Panc1 (cell line): ENCODE results near the gene JAML. TPM values are rescaled to one million over a fixed set of nuclear protein-coding genes. Genes with fewer than 3 reads are reported as not detected.

ENCODE experiments used
- ATAC-seq: fragments of 200-7000 bp; cut with Tn5 transposase; 2 replicates; pipeline ENCODE4 v1.9.1; 2020; ENCODE audit warnings: mild to moderate bottlenecking, moderate library complexity
- BruUV-seq: library from RNA; stranded (reverse); fragments of 400-500 nt; replicated peaks from 2 replicates; lab custom pipeline; 2021; lab: Mats Ljungman, UMichigan
- CTCF ChIA-PET: fragments of 300-600 bp; sonication (Branson Sonifier 250); formaldehyde crosslinking; loops from one replicate; lab custom pipeline; 2022; ENCODE audit warnings: antibody characterized with exemption; lab: Charles Lee
- POLR2A ChIA-PET: fragments of 300-600 bp; sonication (Branson Sonifier 250); formaldehyde crosslinking; loops from one replicate; lab custom pipeline; 2022; ENCODE audit warnings: antibody characterized with exemption; lab: Charles Lee
- DNase-seq: peaks from one replicate; pipeline ENCODE4 v3.0.0-alpha.2; 2010; ENCODE audit warnings: low read depth, low spot score
- H3K27ac ChIP-seq: 2 replicates; pipeline ENCODE4 v1.5.1; 2011; ENCODE audit warnings: mild to moderate bottlenecking, low read length, inconsistent platforms
- H3K27me3 ChIP-seq: fragments of 200-500 bp; sonication (Bioruptor generic); 2 replicates; pipeline ENCODE4 v1.6.0; 2014; ENCODE audit warnings: low read length, inconsistent platforms; ENCODE audit not compliant: control insufficient read depth, insufficient read depth
- H3K36me3 ChIP-seq: fragments of 200-500 bp; sonication (Bioruptor generic); 2 replicates; pipeline ENCODE4 v1.5.1; 2014; ENCODE audit warnings: inconsistent platforms, mild to moderate bottlenecking, low read length, moderate library complexity; ENCODE audit not compliant: control insufficient read depth, insufficient read depth
- H3K4me1 ChIP-seq: 2 replicates; pipeline ENCODE4 v1.5.1; 2011; ENCODE audit warnings: inconsistent platforms, mild to moderate bottlenecking, low read length, moderate library complexity; ENCODE audit not compliant: control insufficient read depth, insufficient read depth
- H3K4me3 ChIP-seq, 2 experiments: 2 replicates each; pipeline ENCODE4 v1.5.1; 2011 to 2012; ENCODE audit warnings: low read depth in 2 of 2, low read length in 2 of 2, mild to moderate bottlenecking in 2 of 2, inconsistent platforms in 1 of 2, moderate library complexity in 1 of 2
- H3K9me3 ChIP-seq: fragments of 200-500 bp; sonication (Bioruptor generic); 2 replicates; pipeline ENCODE4 v1.5.1; 2014; ENCODE audit warnings: low read depth, mild to moderate bottlenecking, inconsistent platforms, low read length, moderate library complexity; ENCODE audit not compliant: control insufficient read depth, insufficient read depth
- CTCF ChIP-seq: fragments of 450-650 bp; IDR thresholded peaks from 2 replicates; pipeline ENCODE4 v1.5.1; 2017; ENCODE audit warnings: mild to moderate bottlenecking
- POLR2AphosphoS5 ChIP-seq: IDR thresholded peaks from 2 replicates; pipeline ENCODE4 v1.6.1; 2012; ENCODE audit warnings: mild to moderate bottlenecking, low read depth, low read length, moderate library complexity
- SIN3A ChIP-seq: IDR thresholded peaks from 2 replicates; pipeline ENCODE4 v1.6.1; 2012; ENCODE audit warnings: low read depth, mild to moderate bottlenecking, low read length, moderate library complexity, borderline replicate concordance; ENCODE audit not compliant: insufficient read depth
- TCF7L2 ChIP-seq: IDR thresholded peaks from 2 replicates; pipeline ENCODE4 v1.6.1; 2011; ENCODE audit warnings: mild to moderate bottlenecking, low read depth, low read length, inconsistent platforms
- in situ Hi-C: cut with HindIII; loops from 2 replicates; pipeline ENCODE4 v1.10.0; 2016; ENCODE audit warnings: low sequenced_read_pairs, low pct_unique_long_range_greater_than_20kb
- intact Hi-C: fragments of 100-400 bp; cut with micrococcal nuclease; formaldehyde crosslinking; loops from one replicate; pipeline ENCODE4 v1.10.0; 2022; ENCODE audit not compliant: unreplicated experiment
- total RNA-seq: library from RNA; stranded (reverse); gene quantifications from one replicate; pipeline ENCODE4 v1.2.1, GENCODE V29; 2021; ENCODE audit not compliant: unreplicated experiment
- TF ChIP-seq, protein P1 (sequence below), 2 experiments: IDR thresholded peaks; 2 replicates each; pipeline ENCODE4 v1.6.1; 2011 to 2012; ENCODE audit warnings: low read depth in 2 of 2, control low read depth in 1 of 2, low read length in 1 of 2, mild to moderate bottlenecking in 1 of 2, moderate library complexity in 1 of 2; ENCODE audit not compliant: insufficient read depth in 1 of 2

Gene JAML
- total RNA-seq, 1 experiment from 2014 or later: 0.39 TPM

GRCh38 chr11:118240999-118241763, 16.4 kb upstream of the JAML start:
- DNase-seq: no peak
- no peaks in the 10 kb centered on the region for H3K9me3 ChIP-seq
- TF ChIP-seq POLR2AphosphoS5 (no peak), SIN3A (no peak), TCF7L2 (no peak), CTCF (no peak)
- TF ChIP-seq, protein P1, sequence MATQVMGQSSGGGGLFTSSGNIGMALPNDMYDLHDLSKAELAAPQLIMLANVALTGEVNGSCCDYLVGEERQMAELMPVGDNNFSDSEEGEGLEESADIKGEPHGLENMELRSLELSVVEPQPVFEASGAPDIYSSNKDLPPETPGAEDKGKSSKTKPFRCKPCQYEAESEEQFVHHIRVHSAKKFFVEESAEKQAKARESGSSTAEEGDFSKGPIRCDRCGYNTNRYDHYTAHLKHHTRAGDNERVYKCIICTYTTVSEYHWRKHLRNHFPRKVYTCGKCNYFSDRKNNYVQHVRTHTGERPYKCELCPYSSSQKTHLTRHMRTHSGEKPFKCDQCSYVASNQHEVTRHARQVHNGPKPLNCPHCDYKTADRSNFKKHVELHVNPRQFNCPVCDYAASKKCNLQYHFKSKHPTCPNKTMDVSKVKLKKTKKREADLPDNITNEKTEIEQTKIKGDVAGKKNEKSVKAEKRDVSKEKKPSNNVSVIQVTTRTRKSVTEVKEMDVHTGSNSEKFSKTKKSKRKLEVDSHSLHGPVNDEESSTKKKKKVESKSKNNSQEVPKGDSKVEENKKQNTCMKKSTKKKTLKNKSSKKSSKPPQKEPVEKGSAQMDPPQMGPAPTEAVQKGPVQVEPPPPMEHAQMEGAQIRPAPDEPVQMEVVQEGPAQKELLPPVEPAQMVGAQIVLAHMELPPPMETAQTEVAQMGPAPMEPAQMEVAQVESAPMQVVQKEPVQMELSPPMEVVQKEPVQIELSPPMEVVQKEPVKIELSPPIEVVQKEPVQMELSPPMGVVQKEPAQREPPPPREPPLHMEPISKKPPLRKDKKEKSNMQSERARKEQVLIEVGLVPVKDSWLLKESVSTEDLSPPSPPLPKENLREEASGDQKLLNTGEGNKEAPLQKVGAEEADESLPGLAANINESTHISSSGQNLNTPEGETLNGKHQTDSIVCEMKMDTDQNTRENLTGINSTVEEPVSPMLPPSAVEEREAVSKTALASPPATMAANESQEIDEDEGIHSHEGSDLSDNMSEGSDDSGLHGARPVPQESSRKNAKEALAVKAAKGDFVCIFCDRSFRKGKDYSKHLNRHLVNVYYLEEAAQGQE (IDR thresholded peaks at IDR 0.05; ENCODE audit: insufficient read depth in 1 of 2, low read depth in 2 of 2, low read length in 1 of 2): no peak
- peaks cover 8% of the 10 kb centered on the region for H3K27me3 ChIP-seq
- no peaks in the 10 kb centered on the region for H3K4me1 ChIP-seq
- CTCF ChIA-PET: no interaction called here
- peak; percentile 65; the same call in 1 of the 2 replicates for ATAC-seq
- intact Hi-C loops (no loop called here), in situ Hi-C loops (no loop called here)
- no TSS peak for BruUV-seq
- POLR2A ChIA-PET: no interaction called here
- no peak overlapping the region for H3K27ac ChIP-seq
- no peaks in the 10 kb centered on the region for H3K36me3 ChIP-seq
- H3K4me3 ChIP-seq: no peak overlapping the region

DNA sequence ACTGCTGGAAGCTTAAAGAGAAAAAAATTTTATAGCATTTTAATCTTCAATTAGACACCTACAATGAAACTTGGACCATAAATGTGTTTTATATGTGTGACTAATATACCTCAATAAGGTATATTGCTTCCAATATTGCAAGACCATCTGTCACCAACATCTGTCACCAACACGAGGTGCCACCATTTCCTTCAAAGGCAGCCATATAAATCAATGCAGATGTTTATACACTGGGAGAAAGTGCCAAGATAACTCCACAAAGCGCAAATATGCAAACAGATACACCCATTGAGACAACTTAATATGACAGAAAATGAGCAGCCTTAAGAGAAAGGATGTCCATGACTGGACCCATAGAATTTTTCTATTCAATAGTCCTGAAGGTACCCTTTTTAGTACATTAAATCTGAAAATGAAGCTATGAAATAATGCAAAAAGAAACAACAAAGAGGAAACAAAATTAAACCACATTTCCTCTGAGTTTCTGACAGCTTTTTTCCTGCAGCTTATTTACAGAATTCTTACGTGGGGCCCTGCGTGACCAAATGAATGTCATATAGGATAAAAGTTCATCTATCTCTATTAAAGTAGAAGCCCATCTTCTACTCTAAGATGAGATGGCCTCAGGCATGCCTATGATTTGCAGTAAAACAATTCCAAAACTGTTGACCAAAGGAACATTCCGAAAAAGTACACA, 14.8 kb upstream of the JAML start:
- Histone ChIP-seq H3K4me3 (no peak overlapping the region), H3K36me3 (no peaks in the 10 kb centered on the region), H3K27me3 (peaks cover 13% of the 10 kb centered on the region), H3K9me3 (no peaks in the 10 kb centered on the region), H3K27ac (no peak overlapping the region), H3K4me1 (no peaks in the 10 kb centered on the region)
- no peak for ATAC-seq
- in situ Hi-C loops (no loop called here), intact Hi-C loops (no loop called here)
- no peak for DNase-seq
- BruUV-seq: no TSS peak
- TF ChIP-seq TCF7L2 (no peak), POLR2AphosphoS5 (no peak)
- TF ChIP-seq, protein P1 (IDR thresholded peaks at IDR 0.05; ENCODE audit: insufficient read depth in 1 of 2, low read depth in 2 of 2, low read length in 1 of 2): no peak
- CTCF ChIA-PET: no interaction called here
- POLR2A ChIA-PET: no interaction called here
